Activated naive CD4-positive, alpha-beta T cell treated with anti-CD3 and anti-CD28 coated beads, Interleukin-2, amount 10 ng/mL, durations not matched to agents 7 days and 5 days (primary cell): ENCODE measurements around the gene PDE9A.

ENCODE experiments used
- CTCF ChIA-PET: fragments of 350-600 bp; sonication (Branson Sonifier 250); formaldehyde crosslinking; loops from one replicate; lab custom pipeline; 2021; ENCODE audit warnings: antibody characterized with exemption; lab: Charles Lee
- DNase-seq: peaks from one replicate; pipeline ENCODE4 v3.0.0-alpha.2; 2020
- H3K27ac Mint-ChIP-seq: one replicate; pipeline ENCODE4 v1.8.0; 2021; ENCODE audit warnings: mild to moderate bottlenecking, moderate library complexity, mixed read lengths
- H3K27me3 Mint-ChIP-seq: one replicate; pipeline ENCODE4 v1.8.0; 2021; ENCODE audit warnings: mild to moderate bottlenecking, mixed read lengths
- H3K36me3 Mint-ChIP-seq: one replicate; pipeline ENCODE4 v1.8.0; 2021; ENCODE audit warnings: mixed read lengths
- H3K4me1 Mint-ChIP-seq: one replicate; pipeline ENCODE4 v1.8.0; 2021; ENCODE audit warnings: mixed read lengths
- H3K4me3 Mint-ChIP-seq: one replicate; pipeline ENCODE4 v1.8.0; 2021; ENCODE audit warnings: mild to moderate bottlenecking, moderate library complexity, mixed read lengths
- H3K9me3 Mint-ChIP-seq: one replicate; pipeline ENCODE4 v1.8.0; 2021; ENCODE audit warnings: mixed read lengths

The PDE9A gene

GRCh38 chr21:42642219-42642745 is 11.1 kb upstream of the PDE9A start:
- Mint-ChIP-seq H3K4me1 (no peaks in the 10 kb centered on the region), H3K27ac (no peak overlapping the region)

GRCh38 chr21:42644223-42645208 is 8.9 kb upstream of the PDE9A start:
- Mint-ChIP-seq H3K4me3 (no peak overlapping the region), H3K27ac (no peak overlapping the region), H3K4me1 (no peaks in the 10 kb centered on the region), H3K36me3 (no peaks in the 10 kb centered on the region), H3K9me3 (no peaks in the 10 kb centered on the region), H3K27me3 (peaks cover 32% of the 10 kb centered on the region)
- CTCF ChIA-PET, result interaction anchor here (1.0 to 1.2 kb wide), 2 partner anchors 51 to 177 kb away, joined by 4 read pairs; no protein-coding TSS in a partner anchor
- DNase-seq, result no peak

More at GRCh38 chr21:42642219-42642745, 11.1 kb upstream of the PDE9A start:
- Mint-ChIP-seq H3K36me3 (no peaks in the 10 kb centered on the region), H3K4me3 (no peak overlapping the region), H3K9me3 (no peaks in the 10 kb centered on the region), H3K27me3 (peaks cover 26% of the 10 kb centered on the region)
- CTCF ChIA-PET, result no interaction called here
- DNase-seq, result no peak

- CTCF ChIA-PET, result no interaction called here
- H3K9me3 Mint-ChIP-seq, result no peaks in the 10 kb centered on the region
- H3K4me1 Mint-ChIP-seq, result no peaks in the 10 kb centered on the region
- no peak overlapping the region for H3K4me3 Mint-ChIP-seq
- DNase-seq, result no peak
- H3K27me3 Mint-ChIP-seq, result peaks cover 32% of the 10 kb centered on the region
- H3K36me3 Mint-ChIP-seq, result no peaks in the 10 kb centered on the region
- H3K27ac Mint-ChIP-seq, result no peak overlapping the region
Observed at GRCh38 chr21:42645211-42646075, 8.0 kb upstream of the PDE9A start.

- Mint-ChIP-seq H3K4me1 (no peaks in the 10 kb centered on the region), H3K36me3 (no peaks in the 10 kb centered on the region), H3K4me3 (no peak overlapping the region), H3K27me3 (peaks cover 37% of the 10 kb centered on the region), H3K9me3 (no peaks in the 10 kb centered on the region), H3K27ac (no peak overlapping the region)
- DNase-seq, result no peak
- CTCF ChIA-PET, result no interaction called here
Observed at GRCh38 chr21:42646076-42646825, 7.2 kb upstream of the PDE9A start.

GRCh38 chr21:42646836-42647235 is 6.6 kb upstream of the PDE9A start:
- H3K27ac Mint-ChIP-seq, result no peak overlapping the region
- H3K9me3 Mint-ChIP-seq, result no peaks in the 10 kb centered on the region
- H3K4me3 Mint-ChIP-seq, result no peak overlapping the region
- CTCF ChIA-PET, result no interaction called here
- H3K36me3 Mint-ChIP-seq, result no peaks in the 10 kb centered on the region
- H3K27me3 Mint-ChIP-seq, result peaks cover 37% of the 10 kb centered on the region
- H3K4me1 Mint-ChIP-seq, result no peaks in the 10 kb centered on the region
- DNase-seq, result no peak

GRCh38 chr21:42648606-42649005 is 4.8 kb upstream of the PDE9A start:
- CTCF ChIA-PET, result no interaction called here
- peaks cover 6% of the 10 kb centered on the region for H3K4me1 Mint-ChIP-seq
- H3K9me3 Mint-ChIP-seq, result no peaks in the 10 kb centered on the region
- no peak overlapping the region for H3K4me3 Mint-ChIP-seq
- no peaks in the 10 kb centered on the region for H3K36me3 Mint-ChIP-seq
- peaks cover 43% of the 10 kb centered on the region for H3K27me3 Mint-ChIP-seq
- DNase-seq, result no peak
- H3K27ac Mint-ChIP-seq, result no peak overlapping the region

GRCh38 chr21:42649122-42650032 is 4.0 kb upstream of the PDE9A start:
- DNase-seq, result no peak
- Mint-ChIP-seq H3K27ac (no peak overlapping the region), H3K9me3 (no peaks in the 10 kb centered on the region), H3K36me3 (no peaks in the 10 kb centered on the region), H3K4me1 (peaks cover 7% of the 10 kb centered on the region), H3K27me3 (peaks cover 49% of the 10 kb centered on the region), H3K4me3 (no peak overlapping the region)
- CTCF ChIA-PET, result no interaction called here

- H3K27ac Mint-ChIP-seq, result no peak overlapping the region
- H3K36me3 Mint-ChIP-seq, result no peaks in the 10 kb centered on the region
- peaks cover 13% of the 10 kb centered on the region for H3K4me1 Mint-ChIP-seq
- no peaks in the 10 kb centered on the region for H3K9me3 Mint-ChIP-seq
- CTCF ChIA-PET, result no interaction called here
- no peak overlapping the region for H3K4me3 Mint-ChIP-seq
- no peak for DNase-seq
- H3K27me3 Mint-ChIP-seq, result peaks cover 55% of the 10 kb centered on the region
Observed at GRCh38 chr21:42650033-42650370, 3.4 kb upstream of the PDE9A start.

- Mint-ChIP-seq H3K27ac (no peak overlapping the region), H3K36me3 (no peaks in the 10 kb centered on the region)
Observed at GRCh38 chr21:42650441-42651421, 2.7 kb upstream of the PDE9A start.

GRCh38 chr21:42651515-42652401 is 1.7 kb upstream of the PDE9A start:
- Mint-ChIP-seq H3K4me3 (no peak overlapping the region), H3K27ac (no peak overlapping the region), H3K9me3 (no peaks in the 10 kb centered on the region), H3K36me3 (no peaks in the 10 kb centered on the region), H3K4me1 (peaks cover 25% of the 10 kb centered on the region), H3K27me3 (peaks cover 72% of the 10 kb centered on the region)
- CTCF ChIA-PET, result no interaction called here
- DNase-seq, result no peak

More at GRCh38 chr21:42650441-42651421, 2.7 kb upstream of the PDE9A start:
- Mint-ChIP-seq H3K27me3 (peaks cover 62% of the 10 kb centered on the region), H3K4me3 (no peak overlapping the region), H3K9me3 (no peaks in the 10 kb centered on the region), H3K4me1 (peaks cover 20% of the 10 kb centered on the region)
- CTCF ChIA-PET, result no interaction called here
- DNase-seq, result no peak

- Mint-ChIP-seq H3K4me3 (peak overlapping the region; percentile 74), H3K27ac (no peak overlapping the region), H3K27me3 (peaks cover 81% of the 10 kb centered on the region), H3K4me1 (peaks cover 25% of the 10 kb centered on the region), H3K9me3 (no peaks in the 10 kb centered on the region), H3K36me3 (no peaks in the 10 kb centered on the region)
- no peak for DNase-seq
- CTCF ChIA-PET, result interaction anchor here (1.8 kb wide), 1 partner anchor 165 kb away, joined by 4 read pairs; no protein-coding TSS in a partner anchor
Observed at GRCh38 chr21:42652527-42653230, 742 bp upstream of the PDE9A start.
